Measurements from ENCODE around the gene CALML3. TPM values are rescaled to one million over a fixed set of nuclear protein-coding genes. Genes with fewer than 3 reads are reported as not detected.
"Not testable (repeated sequence)": the region's sequence is repeated elsewhere in the genome, so short reads cannot be mapped to it uniquely, and the experiment has no call there.

CALML3 gene
- total RNA-seq, result 9.8 TPM

DNA sequence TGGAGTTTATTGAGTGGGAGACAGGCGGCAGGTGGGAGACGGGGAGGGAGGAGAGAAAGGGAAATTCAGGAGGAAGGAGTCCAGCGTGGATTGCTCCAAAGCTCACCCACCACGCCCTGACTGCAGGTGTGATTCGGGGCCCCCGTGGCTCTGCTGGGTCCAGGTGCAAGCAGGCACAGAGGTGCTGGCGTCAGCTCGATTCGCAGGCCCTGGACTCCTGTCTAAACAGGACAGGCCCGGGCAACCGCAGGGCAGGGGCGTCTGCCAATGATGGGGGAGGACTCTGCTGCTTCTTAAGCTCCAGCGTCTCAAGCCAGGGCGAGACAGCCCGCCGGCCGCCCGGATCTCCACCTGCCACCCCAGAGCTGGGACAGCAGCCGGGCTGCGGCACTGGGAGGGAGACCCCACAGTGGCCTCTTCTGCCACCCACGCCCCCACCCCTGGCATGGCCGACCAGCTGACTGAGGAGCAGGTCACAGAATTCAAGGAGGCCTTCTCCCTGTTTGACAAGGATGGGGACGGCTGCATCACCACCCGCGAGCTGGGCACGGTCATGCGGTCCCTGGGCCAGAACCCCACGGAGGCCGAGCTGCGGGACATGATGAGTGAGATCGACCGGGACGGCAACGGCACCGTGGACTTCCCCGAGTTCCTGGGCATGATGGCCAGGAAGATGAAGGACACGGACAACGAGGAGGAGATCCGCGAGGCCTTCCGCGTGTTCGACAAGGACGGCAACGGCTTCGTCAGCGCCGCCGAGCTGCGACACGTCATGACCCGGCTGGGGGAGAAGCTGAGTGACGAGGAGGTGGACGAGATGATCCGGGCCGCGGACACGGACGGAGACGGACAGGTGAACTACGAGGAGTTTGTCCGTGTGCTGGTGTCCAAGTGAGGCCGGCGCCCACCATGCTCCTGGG lies at the start of gene CALML3:
CALML3 (plus strand) TSS at position 321 of the 920 bp plus-strand sequence; CDS start at position 446, 125 bp downstream.
- no peak for DNase-seq

DNA sequence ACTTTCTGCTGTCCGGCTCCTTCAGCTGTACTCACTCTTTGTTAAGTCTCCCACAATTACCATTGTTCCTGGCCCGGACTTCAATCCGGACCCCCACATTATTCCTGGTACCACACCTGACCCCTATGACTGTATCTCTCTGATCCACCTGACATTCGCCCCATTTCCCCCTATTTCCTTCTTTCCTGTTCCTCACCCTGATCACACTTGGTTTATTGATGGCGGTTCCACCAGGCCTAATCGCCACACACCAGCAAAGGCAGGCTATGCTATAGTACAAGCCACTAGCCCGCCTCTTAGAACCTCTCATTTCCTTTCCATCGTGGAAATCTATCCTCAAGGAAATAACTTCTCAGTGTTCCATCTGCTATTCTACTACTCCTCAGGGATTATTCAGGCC lies 49.7 kb upstream of the CALML3 start:
- DNase-seq, result not testable (repeated sequence)

DNA sequence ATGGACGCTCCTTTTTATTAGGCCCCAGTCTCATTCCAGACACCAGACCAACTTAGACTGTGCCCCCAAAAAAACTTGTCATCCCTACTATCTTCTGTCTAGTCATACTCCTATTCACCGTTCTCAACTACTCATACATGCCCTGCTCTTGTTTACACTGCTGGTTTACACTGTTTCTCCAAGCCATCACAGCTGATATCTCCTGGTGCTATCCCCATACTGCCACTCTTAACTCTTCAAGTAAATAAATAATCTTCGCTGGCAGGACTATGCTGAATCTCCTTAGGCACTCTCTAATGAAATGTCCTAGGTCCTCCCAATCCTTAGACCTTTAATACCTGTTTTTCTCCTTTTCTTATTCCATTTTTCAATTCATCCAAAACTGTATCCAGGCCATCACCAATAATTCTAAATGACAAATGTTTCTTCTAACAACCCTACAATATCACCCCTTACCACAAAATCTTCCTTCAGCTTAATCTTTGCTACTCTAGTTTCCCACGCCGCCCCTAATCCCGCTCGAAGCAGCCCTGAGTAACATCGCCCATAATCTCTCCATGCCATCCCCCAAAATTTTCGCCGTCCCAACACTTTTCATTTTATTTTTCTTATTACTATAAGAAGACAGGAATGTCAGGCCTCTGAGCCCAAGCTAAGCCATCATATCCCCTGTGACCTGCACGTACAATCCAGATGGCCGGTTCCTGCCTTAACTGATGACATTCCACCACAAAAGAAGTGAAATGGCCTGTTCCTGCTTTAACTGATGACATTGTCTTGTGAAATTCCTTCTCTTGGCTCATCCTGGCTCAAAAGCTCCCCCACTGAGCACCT lies 48.6 kb upstream of the CALML3 start:
- DNase-seq, result not testable (repeated sequence)

DNA sequence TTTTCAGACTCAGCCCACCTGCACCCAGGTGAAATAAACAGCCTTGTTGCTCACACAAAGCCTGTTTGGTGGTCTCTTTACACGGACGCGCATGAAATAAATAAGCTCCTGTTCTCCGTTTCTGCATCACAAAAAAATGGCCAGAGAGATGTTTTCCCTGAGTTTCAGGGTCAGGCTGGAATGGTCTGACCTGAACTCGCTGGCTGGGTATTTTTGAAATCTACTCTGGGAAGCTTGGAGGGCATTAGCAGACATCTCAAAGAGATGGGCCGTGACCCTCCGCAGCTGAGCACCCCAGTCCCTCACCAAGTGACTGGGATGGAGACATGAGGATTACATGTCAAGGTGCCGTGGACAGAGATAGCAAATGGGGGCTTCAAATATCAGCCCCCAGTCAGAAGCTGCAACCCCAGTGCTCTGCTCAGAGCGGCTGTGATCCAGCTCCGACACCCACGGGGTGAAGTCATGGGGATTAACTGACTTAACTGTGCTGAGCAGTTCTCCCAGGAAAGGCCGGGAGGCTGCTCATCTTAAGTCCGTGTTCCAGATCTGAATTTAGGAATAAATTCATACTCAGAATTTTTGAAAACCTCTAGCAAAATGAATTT lies 47.7 kb upstream of the CALML3 start:
- DNase-seq, result no peak

DNA sequence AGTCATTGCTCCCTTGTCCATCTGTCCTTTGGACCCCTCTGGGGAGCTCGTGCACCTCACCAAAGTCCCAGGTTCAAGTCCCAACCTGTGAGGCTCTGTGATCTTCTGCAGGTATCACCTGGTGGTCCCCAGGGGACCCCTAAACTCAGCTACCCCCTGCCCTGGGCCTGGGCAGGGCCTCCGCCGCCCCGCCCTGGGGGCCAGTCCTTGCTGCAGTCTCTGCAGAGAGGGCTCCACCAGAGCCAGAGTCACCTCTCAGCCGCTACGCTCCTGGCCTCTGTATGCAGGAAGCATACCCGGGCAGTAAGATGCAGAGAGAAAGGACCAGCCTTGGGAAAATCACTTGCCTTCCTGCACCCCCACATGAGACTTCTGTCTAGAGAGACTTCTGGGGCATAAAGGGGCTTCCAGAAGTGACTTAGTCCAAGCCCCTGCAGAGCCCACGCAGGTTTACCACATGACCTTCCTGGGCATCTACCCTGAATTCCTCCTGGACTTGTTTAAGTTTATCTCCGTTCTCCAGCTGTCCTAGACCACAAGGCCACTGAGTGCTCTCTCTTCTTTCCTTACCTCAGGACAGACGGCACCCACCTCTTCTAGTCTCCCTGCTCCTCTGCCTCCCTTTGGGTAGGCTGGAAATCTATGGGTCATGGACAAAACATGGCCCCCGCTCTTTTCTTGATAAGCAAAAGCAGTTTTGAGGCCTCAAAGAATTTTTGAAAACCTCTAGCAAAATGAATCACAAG lies 46.6 kb upstream of the CALML3 start:
- DNase-seq, result no peak

DNA sequence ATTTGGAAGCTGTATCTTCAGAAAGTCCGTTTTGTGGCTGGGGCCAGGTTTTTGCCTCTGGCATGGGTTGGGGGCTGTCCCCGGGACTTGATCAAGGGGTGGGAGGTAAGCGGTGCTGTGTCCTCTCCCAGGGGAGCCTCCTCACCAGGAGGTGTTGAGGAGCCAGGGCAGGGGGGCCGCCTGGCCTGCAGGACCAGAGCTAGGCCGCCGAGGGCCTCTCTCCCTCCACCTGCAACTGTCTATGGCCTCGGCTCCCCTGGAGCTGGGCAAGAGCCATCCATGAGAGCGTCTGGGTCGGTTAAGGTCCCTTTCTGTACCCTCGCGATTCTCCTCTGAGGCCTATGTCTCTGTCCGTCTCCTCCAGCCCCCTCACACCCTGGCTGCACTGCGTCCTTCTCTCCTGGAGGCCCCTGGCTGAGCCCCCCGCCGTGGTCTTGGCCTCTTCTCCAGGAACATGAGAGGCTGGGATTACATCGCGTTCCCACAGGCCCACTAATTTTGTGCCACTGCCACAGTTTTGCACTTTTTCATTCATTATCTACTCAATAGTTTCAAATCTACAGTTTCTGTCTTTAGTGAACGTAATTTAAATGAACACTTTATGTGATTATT lies 46.0 kb upstream of the CALML3 start:
- DNase-seq, result no peak

DNA sequence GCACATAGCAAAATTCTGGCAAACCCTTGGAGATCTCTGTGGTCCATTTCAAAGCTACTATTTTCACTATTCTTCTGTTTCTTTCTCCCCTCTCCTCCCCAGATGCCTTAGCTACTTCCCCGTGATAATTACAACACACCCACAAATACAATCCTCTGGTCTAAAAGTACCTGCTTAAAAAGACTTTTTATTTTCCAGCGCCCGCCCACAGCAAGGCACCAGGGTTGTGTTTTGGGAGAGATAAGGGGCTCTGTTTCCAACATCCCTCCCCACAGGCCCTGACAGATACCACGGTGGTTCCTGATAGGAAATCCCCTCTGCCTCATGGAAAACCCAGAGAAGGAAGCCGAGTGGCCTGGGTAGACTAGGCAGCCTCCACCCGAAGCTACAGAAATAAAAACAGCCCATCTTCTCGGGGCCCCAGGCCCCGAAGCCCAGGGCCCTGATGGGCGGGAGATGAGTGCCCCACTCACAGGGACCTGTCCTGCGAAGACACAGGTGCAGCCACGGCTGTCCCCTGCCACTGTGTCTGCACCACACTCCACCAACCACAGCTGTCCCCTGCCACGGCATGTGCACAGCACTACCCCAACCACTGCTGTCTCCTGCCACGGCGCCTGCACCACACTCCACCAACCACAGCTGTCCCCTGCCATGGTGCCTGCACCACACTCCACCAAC lies 45.1 kb upstream of the CALML3 start:
- no peak for DNase-seq

DNA sequence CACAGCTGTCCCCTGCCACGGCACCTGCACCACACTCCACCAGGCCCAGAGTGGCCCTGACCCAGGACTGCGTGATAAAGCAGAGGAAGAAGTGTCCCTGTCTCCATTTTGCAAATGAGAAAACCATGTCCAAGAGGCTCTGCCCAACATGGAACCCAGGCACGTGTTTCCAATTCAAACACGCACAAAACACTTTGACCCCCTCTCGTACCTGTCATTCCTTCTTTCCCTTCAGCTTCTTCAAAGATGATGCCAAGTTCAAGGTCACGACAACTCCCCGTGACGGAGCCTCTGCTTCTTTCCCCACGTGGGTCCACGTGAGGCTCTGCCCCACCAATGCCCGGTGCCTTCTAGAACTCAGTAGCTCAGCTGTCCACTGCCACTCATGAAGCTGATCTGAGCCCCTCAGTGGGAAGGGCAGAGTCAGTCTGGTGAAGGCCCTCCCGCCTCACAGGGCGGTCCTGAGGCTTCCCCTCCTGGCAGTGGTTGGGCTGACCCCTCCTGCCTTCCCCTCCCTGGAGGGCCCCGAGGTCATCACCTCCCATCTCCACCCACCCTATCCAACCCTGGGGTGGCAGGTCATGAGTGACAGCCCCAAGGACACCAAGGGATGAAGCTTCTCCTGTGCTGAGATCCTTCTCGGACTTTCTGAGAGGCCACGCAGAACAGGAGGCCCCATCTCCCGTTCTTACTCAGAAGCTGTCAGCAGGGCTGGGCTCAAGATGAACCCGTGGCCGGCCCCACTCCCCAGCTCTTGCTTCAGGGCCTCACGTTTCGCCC lies 44.4 kb upstream of the CALML3 start:
- no peak for DNase-seq

DNA sequence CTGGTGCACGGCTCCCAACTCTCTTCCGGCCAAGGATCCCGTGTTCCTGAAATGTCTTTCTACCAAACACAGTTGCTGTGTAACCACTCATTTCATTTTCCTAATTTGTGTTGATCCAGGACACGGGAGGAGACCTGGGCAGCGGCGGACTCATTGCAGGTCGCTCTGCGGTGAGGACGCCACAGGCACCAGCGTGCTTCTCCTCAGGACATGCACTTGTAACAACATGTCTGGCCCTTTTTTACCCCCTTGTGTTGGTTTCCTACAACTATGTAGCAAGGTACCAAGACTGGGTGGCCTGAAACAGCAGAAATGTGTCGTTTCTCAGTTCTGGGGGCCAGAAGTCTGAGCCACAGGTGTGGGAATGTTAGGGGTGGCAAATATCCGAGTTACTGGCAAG lies 43.6 kb upstream of the CALML3 start:
- DNase-seq, result no peak

DNA sequence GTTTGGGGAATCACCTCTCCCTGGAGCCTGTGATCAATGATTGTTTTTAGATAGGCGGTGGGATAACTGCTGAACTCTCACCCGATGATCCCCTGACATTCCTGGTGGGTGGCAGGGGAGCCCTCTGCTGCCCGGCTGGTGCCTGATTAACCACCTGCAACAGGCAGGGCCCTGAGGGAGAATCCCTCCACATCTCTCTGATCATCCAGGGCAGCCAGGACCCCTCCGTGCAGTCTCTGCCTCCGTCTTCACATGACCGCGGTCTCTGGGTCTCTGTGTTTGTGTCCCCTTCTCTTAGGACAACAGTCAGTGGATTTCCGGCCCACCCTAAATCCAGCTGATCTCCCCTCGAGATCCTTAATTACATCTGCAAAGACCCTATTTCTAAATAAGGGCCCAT lies 42.7 kb upstream of the CALML3 start:
- DNase-seq, result no peak

DNA sequence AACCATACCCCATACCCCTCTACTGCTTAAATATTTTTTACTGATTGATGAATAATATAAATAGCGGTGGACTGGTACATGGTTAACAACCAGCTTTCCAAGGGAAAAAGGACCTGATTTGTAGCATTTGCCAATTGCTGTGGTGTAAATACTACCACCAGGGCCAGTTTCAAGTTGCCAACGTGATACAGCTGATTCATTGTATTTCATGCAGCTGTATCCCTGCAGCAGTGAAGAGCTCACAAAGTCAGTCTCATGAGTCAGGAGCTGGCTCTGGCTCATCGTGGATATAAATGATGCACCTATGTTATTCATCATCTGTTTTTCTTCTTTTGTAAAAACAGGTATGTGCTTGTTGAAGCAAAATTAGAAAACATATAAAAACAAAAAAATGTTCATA lies 40.6 kb upstream of the CALML3 start:
- no peak for DNase-seq

DNA sequence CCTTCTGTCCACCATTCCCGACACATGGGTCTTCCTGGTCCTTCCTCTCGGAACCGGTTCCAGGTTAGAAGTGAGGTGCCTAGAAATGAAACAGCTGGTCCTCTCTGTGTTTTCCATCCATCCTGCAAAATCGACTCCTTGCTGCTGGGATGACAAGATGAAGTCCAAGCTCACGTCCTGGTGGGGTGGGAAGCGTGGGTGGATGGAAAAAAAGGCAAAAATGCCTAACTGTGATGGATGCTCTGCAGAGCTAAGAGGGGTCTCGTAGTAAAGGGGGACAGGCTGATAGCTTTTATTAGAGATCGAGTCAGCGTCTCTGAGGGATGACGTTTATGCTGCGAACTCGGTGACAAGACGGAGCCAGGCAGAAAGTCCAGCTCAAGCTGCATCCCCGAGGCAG lies 39.5 kb upstream of the CALML3 start:
- DNase-seq, result no peak

DNA sequence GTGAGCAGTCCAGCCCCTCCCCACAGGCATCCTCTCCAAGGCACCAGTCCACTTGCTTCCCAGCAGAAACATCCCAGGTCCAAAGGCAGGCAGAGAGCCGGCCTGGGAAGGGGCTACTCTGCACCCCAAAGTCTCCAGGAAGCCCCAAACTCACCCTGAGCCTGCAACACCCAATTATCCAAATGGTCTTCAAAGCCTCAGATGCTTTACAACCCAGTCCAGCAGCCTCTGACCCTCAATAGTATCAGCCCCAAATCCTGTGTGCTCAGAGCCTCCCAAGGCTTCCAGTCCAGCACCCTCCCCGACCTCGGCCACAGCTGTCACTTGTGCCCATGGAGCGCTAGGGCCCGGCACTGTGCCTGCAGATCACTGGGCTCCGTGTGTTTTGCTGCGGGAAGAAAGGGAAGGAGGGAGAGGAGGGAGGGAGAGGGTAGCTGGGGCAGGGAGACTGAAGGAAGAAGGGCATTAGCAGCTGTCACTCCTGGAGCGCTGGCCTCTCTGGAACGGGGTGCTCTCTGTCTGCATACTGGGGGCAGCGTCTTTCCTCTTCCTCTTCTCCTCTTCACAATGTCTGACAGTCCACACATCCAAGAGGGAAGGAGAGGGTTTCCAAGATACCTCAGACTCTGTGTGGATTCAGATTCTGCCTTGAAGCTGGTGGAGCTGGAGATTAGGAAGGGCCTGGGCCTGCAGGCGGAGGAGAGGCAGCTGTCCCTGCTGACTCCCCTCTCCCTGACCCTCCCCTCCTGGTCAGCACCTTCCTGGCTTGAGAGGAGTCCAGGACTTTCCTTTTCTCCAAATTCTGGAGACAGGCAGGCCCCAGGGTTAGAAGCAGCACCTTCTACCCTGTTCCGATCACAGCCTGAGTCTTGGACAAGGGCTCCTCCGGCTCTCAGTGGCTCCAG lies 38.6 kb upstream of the CALML3 start:
- DNase-seq, result no peak

DNA sequence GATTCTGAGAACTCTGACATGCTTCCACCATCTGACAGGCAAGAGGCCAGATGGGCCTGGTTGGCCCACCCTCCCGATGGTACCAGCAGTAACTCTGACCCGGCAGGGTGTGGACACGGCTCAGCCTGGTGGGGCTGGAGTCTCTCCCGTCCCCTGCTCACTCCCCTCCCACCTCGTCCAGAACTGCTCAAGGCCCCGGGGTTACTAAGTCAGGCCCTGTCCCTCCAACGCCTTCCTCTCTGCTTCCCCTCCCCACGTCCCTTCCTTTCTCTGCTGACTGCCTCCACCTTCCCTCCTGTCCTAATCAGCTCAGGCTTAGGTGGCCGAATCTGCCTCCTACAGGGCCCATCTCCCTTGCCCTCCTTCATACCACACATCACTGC lies 37.9 kb upstream of the CALML3 start:
- DNase-seq, result no peak

DNA sequence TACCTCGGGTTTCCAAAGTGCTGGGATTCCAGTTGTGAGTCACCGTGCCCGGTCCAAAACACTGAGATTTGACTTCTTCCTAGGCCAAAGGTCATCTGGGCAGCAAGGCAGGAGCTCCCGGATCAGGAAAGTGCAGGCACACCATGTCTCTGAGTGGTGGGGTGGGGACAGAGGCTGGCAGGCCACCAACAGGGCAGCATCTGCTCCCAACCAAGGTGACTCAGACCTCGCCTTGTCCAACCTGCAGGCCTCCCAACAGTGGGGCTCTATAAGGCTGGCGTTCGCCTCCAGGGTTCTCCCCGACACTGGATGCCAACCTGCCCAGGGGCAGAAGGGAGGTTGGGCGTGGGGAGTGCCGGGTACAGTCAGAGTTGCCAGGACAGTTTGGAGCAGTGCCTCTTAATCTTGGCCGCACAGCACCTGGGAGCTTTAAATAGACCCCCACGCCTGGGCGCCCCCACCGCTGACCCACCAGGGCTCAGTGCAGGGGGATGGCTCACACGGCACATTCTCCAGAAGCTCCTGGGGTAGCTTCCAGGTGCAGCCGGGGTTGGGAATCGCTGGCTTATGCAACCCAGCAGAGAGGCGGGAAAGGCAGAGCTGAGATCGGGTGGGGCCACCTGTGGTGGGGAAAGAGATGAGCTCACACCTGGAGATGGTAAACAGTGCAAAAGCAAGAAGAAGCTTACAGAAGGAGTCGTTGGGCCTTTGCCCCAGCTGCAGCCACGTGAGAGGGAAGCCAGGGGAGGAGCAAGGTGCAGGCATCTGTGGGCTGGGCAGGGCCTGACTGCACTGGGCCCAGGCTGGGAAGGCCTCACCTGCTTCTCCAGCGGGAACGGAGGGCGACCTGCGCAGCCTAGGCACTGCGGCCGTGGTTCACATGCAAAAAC lies 36.2 kb upstream of the CALML3 start:
- DNase-seq, result no peak

DNA sequence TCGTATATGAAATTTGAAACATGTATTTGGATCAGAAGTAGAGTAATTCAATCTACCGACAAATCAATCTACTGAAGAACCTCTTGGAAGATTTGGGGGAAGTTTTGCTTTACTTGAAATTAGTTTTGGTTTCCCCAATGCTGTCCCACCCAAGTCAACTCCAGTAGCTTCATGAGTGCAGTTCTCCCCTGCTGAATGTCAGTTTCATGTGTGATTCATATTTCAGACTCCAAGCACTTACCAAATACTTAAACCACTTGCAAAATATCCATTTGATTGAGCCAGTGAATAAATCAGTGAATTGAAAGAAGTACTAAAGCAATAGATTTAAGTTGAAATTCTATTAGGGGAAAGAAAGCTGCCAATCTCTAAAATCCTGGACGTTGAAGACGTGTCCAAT lies 34.7 kb upstream of the CALML3 start:
- no peak for DNase-seq

DNA sequence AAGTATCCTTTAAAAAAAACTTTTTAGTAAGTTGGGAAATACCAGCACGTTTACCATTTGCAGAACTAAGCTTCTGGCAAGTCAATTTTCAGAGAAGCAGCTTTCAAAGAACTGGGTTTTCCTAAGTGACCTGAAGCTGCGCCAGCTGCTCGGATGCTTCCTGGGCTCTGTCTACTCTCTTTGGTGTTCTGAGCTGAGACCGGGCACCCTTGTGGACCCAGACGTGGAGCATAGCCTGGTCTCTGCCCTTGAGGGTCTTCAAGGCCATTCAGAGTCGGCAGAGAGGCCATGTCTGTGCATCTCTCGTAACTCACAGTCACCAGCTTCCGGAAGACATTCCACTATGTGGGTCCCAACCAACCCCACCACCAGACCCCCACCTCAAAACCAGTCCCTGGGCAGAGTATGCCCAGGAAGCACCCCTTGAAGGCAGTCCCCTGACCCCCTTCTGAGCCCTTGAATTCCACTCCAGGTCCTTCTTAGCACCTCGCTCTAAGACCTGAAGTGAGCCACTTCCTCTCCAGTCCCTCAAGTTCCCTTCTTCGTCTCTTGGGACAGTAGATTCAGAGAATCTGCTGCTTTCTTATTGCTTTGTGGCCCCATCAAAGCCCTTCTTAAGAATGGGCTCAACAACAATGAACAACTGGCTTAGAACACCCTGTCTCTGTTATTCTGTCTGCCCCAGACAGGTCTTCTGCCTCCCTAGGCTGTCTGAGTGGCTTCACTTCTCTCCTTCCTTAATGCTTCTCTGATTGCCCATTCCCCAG lies 33.9 kb upstream of the CALML3 start:
- no peak for DNase-seq

All from skin of body (tissue), 2 donors.